ENCODE data around the gene KIAA0232. TPM values are rescaled to one million over a fixed set of nuclear protein-coding genes. Genes with fewer than 3 reads are reported as not detected.

KIAA0232 gene
- total and polyA plus RNA-seq, 10 of the 15 experiments (the other 5 are each of a cell fraction or from before 2014, with no cell fraction given), result 2.8 to 15.1 (median 10.8) TPM

DNA sequence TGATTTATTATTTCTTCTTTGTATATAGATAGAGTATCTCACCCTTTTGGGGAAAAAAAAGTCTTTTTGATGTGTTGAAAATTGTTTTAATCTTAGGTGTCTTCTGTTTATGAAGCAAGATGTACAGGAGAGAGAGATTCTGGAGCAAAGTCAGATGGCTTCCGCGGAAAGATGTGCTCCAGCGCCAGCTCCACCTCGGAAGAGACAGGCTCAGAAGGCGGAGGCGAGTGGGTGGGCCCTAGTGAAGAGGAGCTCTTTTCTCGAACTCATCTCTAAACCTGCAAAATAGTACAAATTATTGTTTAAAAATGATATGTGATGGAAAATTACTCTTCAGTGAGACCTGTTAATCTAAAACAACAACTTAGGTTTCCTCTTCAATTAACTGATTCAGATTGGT is 98.2 kb downstream of the KIAA0232 start:
- 99% methylated on average over 7 of the region's 7 CpGs for WGBS (ENCODE audit: insufficient coverage, insufficient replicate concordance, low lambda C conversion rate, missing lambda C conversion rate)

More for the DNA sequence above, 98.2 kb downstream of the KIAA0232 start:
- H3K79me2 ChIP-seq (ENCODE audit: control insufficient read depth, insufficient read depth, low read length), result no peaks in the 10 kb centered on the region
- DNase-seq (ENCODE audit: low read depth, low spot score), result no peak
- H3K9me3 ChIP-seq (replicated peaks; ENCODE audit: control insufficient read depth, insufficient read depth, low read length), result no peaks in the 10 kb centered on the region
- H3K27me3 ChIP-seq (replicated peaks in 1 of 2; ENCODE audit: control insufficient read depth in 2 of 2, insufficient read depth in 2 of 2, low read length in 1 of 2), result no peaks in the 10 kb centered on the region
- ChIA-PET SMC1A (ENCODE audit: uncharacterized antibody, unreplicated experiment) (interaction anchor here (1.0 kb wide), 1 partner anchor 221 kb away, joined by 3 read pairs; no protein-coding TSS in a partner anchor), POLR2A (no interaction called here), CTCF (interaction anchor here (1.2 kb wide), 1 partner anchor 26 kb away, joined by 3 read pairs; no protein-coding TSS in a partner anchor), RAD21 (ENCODE audit: unreplicated experiment) (no interaction called here)
- H3K27ac ChIP-seq (ENCODE audit: control insufficient read depth, insufficient read depth), result no peak overlapping the region
- no peak for FAIRE-seq
- peaks cover 15 to 17% of the 10 kb centered on the region in 2 experiments for H3K36me3 ChIP-seq (ENCODE audit: control insufficient read depth in 2 of 2, insufficient read depth in 2 of 2, low read length in 1 of 2)
- no TSS peak for BruUV-seq (replicated peaks)
- no peak overlapping the region for H2AFZ ChIP-seq (ENCODE audit: control insufficient read depth, low read depth, low read length)
- in situ Hi-C loops (cut with MboI) (no loop called here), intact Hi-C loops (cut with micrococcal nuclease; ENCODE audit: unreplicated experiment) (no loop called here)
- ATAC-seq, result no peak
- no peaks in the 10 kb centered on the region for H3K4me1 ChIP-seq (ENCODE audit: control insufficient read depth, insufficient read depth, low read length)
- no peak overlapping the region for H3K4me2 ChIP-seq (ENCODE audit: control insufficient read depth, insufficient read depth)
- no peak overlapping the region for H3K9ac ChIP-seq (ENCODE audit: control insufficient read depth, insufficient read depth, low read length)
- TF ChIP-seq GATAD2B (conservative IDR thresholded peaks at IDR 0.05; ENCODE audit: low read depth) (no peak), SUPT20H (IDR thresholded peaks at IDR 0.05; ENCODE audit: borderline replicate concordance, control insufficient read depth, low read depth, low read length) (no peak), TCF3 (IDR thresholded peaks at IDR 0.05; ENCODE audit: borderline replicate concordance, insufficient read depth, low read depth, low read length) (no peak), BCL11A (IDR thresholded peaks at IDR 0.05; ENCODE audit: low read depth, low read length) (no peak), TCF7 (IDR thresholded peaks at IDR 0.05; ENCODE audit: borderline replicate concordance) (no peak), RCOR1 (conservative IDR thresholded peaks at IDR 0.05; ENCODE audit: low read depth, low read length) (no peak), WRNIP1 (IDR thresholded peaks at IDR 0.05; ENCODE audit: borderline replicate concordance, low read depth, low read length) (no peak)
- TF ChIP-seq, protein P1, sequence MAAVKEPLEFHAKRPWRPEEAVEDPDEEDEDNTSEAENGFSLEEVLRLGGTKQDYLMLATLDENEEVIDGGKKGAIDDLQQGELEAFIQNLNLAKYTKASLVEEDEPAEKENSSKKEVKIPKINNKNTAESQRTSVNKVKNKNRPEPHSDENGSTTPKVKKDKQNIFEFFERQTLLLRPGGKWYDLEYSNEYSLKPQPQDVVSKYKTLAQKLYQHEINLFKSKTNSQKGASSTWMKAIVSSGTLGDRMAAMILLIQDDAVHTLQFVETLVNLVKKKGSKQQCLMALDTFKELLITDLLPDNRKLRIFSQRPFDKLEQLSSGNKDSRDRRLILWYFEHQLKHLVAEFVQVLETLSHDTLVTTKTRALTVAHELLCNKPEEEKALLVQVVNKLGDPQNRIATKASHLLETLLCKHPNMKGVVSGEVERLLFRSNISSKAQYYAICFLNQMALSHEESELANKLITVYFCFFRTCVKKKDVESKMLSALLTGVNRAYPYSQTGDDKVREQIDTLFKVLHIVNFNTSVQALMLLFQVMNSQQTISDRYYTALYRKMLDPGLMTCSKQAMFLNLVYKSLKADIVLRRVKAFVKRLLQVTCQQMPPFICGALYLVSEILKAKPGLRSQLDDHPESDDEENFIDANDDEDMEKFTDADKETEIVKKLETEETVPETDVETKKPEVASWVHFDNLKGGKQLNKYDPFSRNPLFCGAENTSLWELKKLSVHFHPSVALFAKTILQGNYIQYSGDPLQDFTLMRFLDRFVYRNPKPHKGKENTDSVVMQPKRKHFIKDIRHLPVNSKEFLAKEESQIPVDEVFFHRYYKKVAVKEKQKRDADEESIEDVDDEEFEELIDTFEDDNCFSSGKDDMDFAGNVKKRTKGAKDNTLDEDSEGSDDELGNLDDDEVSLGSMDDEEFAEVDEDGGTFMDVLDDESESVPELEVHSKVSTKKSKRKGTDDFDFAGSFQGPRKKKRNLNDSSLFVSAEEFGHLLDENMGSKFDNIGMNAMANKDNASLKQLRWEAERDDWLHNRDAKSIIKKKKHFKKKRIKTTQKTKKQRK (IDR thresholded peaks at IDR 0.05; ENCODE audit: low read depth, low read length), result no peak
- H4K20me1 ChIP-seq (ENCODE audit: control insufficient read depth, insufficient read depth), result no peaks in the 10 kb centered on the region
- no peak overlapping the region for H3K4me3 ChIP-seq

All from GM12878 (cell line).